Neural progenitor cell (in vitro differentiated cells): Measurements from ENCODE around the gene KNDC1. TPM values are rescaled to one million over a fixed set of nuclear protein-coding genes. Genes with fewer than 3 reads are reported as not detected.
"Not testable (repeated sequence)": the region's sequence is repeated elsewhere in the genome, so short reads cannot be mapped to it uniquely, and the experiment has no call there.

Experiments used
- DNase-seq: peaks from one replicate; pipeline ENCODE4 v3.0.0-alpha.2; 2016; ENCODE audit warnings: low spot score
- H2AFZ ChIP-seq: fragments of 200-600 bp; sonication (generic); replicated peaks from 2 replicates; pipeline ENCODE4 v1.6.1; 2016; ENCODE audit warnings: antibody characterized with exemption
- H3F3A ChIP-seq: fragments of 200-600 bp; sonication (generic); 2 replicates; pipeline ENCODE4 v1.6.1; 2016; ENCODE audit warnings: antibody characterized with exemption, low read depth
- H3K27ac ChIP-seq: fragments of 200-600 bp; sonication (generic); 2 replicates; pipeline ENCODE4 v1.5.1; 2016; ENCODE audit warnings: mild to moderate bottlenecking
- H3K27me3 ChIP-seq: fragments of 200-600 bp; sonication (generic); 2 replicates; pipeline ENCODE4 v1.6.1; 2016; ENCODE audit warnings: mild to moderate bottlenecking, moderate library complexity
- H3K36me3 ChIP-seq: fragments of 200-600 bp; sonication (generic); 2 replicates; pipeline ENCODE4 v1.5.1; 2016
- H3K4me1 ChIP-seq: fragments of 200-600 bp; sonication (generic); 2 replicates; pipeline ENCODE4 v1.6.1; 2016; ENCODE audit warnings: mixed run types
- H3K4me2 ChIP-seq: fragments of 200-600 bp; sonication (generic); 2 replicates; pipeline ENCODE4 v1.6.1; 2016
- H3K4me3 ChIP-seq: fragments of 200-600 bp; sonication (generic); 2 replicates; pipeline ENCODE4 v1.5.1; 2016
- H3K79me2 ChIP-seq: fragments of 200-600 bp; sonication (generic); 2 replicates; pipeline ENCODE4 v1.6.1; 2016; ENCODE audit warnings: low read depth
- H3K9ac ChIP-seq: fragments of 200-600 bp; sonication (generic); 2 replicates; pipeline ENCODE4 v1.6.1; 2016
- H3K9me3 ChIP-seq: fragments of 200-600 bp; sonication (generic); 2 replicates; pipeline ENCODE4 v1.5.1; 2016; ENCODE audit warnings: low read depth
- H4K20me1 ChIP-seq: fragments of 200-600 bp; sonication (generic); 2 replicates; pipeline ENCODE4 v1.6.1; 2016; ENCODE audit warnings: low read depth
- H3K27ac Mint-ChIP-seq: 3 replicates; pipeline ENCODE4 v1.8.0; 2021; ENCODE audit warnings: mixed read lengths
- H3K27me3 Mint-ChIP-seq: 2 replicates; pipeline ENCODE4 v1.8.0; 2022; ENCODE audit warnings: low read depth, mild to moderate bottlenecking, inconsistent platforms, moderate library complexity, mixed read lengths; ENCODE audit not compliant: insufficient read depth
- H3K36me3 Mint-ChIP-seq: 3 replicates; pipeline ENCODE4 v1.8.0; 2021; ENCODE audit warnings: mixed read lengths
- H3K4me1 Mint-ChIP-seq: 3 replicates; pipeline ENCODE4 v1.8.0; 2021; ENCODE audit warnings: mixed read lengths
- H3K4me3 Mint-ChIP-seq: 3 replicates; pipeline ENCODE4 v1.8.0; 2021; ENCODE audit warnings: mild to moderate bottlenecking, moderate library complexity, mixed read lengths
- H3K9me3 Mint-ChIP-seq: 3 replicates; pipeline ENCODE4 v1.8.0; 2020; ENCODE audit warnings: mixed read lengths
- CTCF ChIP-seq: fragments of 200-600 bp; sonication (generic); IDR thresholded peaks from 2 replicates; pipeline ENCODE4 v1.5.1; 2017; ENCODE audit warnings: antibody characterized with exemption, mild to moderate bottlenecking
- EZH2 ChIP-seq: fragments of 200-600 bp; sonication (generic); IDR thresholded peaks from 2 replicates; pipeline ENCODE4 v1.6.1; 2017; ENCODE audit warnings: antibody characterized with exemption, mild to moderate bottlenecking, moderate library complexity
- EZH2phosphoT487 ChIP-seq: fragments of 200-600 bp; sonication (generic); IDR thresholded peaks from 2 replicates; pipeline ENCODE4 v1.6.1; 2017; ENCODE audit warnings: antibody characterized with exemption
- total RNA-seq: library from RNA; depleted of rRNA; stranded (reverse); fragments of >200 nt; gene quantifications from 2 replicates; pipeline ENCODE4 v1.2.3, GENCODE V29; 2015; ENCODE audit warnings: low replicate concordance

Gene KNDC1
- total RNA-seq, 1 donor from 2014 or later = 1.8 TPM

GRCh38 chr10:133133471-133134231, 26.4 kb upstream of the KNDC1 start:
- Histone ChIP-seq H3K9ac (no peak overlapping the region), H3K27me3 (no peaks in the 10 kb centered on the region), H3K4me1 (no peaks in the 10 kb centered on the region), H3K9me3 (no peaks in the 10 kb centered on the region), H3K36me3 (no peaks in the 10 kb centered on the region), H3K4me3 (no peak overlapping the region), H3F3A (no peaks in the 10 kb centered on the region), H3K4me2 (no peak overlapping the region), H2AFZ (no peak overlapping the region), H3K27ac (no peak overlapping the region), H3K79me2 (no peaks in the 10 kb centered on the region), H4K20me1 (no peaks in the 10 kb centered on the region)
- Mint-ChIP-seq H3K27me3 (peaks cover 10% of the 10 kb centered on the region), H3K4me1 (peaks cover 5% of the 10 kb centered on the region), H3K36me3 (no peaks in the 10 kb centered on the region), H3K9me3 (no peaks in the 10 kb centered on the region), H3K27ac (peak overlapping the region; percentile 93), H3K4me3 (no peak overlapping the region)
- no peak for DNase-seq
- TF ChIP-seq CTCF (no peak), EZH2 (no peak), EZH2phosphoT487 (no peak)

GRCh38 chr10:133134411-133135115, 25.5 kb upstream of the KNDC1 start:
- H3K4me2 ChIP-seq = no peak overlapping the region
- H3K4me3 ChIP-seq = no peak overlapping the region
- H3K79me2 ChIP-seq = no peaks in the 10 kb centered on the region
- H2AFZ ChIP-seq = no peak overlapping the region
- no peaks in the 10 kb centered on the region for H3F3A ChIP-seq
- no peaks in the 10 kb centered on the region for H3K36me3 Mint-ChIP-seq
- no peaks in the 10 kb centered on the region for H4K20me1 ChIP-seq
- peaks cover 5% of the 10 kb centered on the region for H3K4me1 Mint-ChIP-seq
- no peaks in the 10 kb centered on the region for H3K27me3 ChIP-seq
- no peak overlapping the region for H3K9ac ChIP-seq
- peak overlapping the region; percentile 10 for H3K27ac Mint-ChIP-seq
- TF ChIP-seq EZH2 = no peak
- no peak for TF ChIP-seq EZH2phosphoT487
- TF ChIP-seq CTCF = no peak
- peaks cover 1% of the 10 kb centered on the region for H3K4me1 ChIP-seq
- no peak overlapping the region for H3K27ac ChIP-seq
- no peaks in the 10 kb centered on the region for H3K9me3 Mint-ChIP-seq
- H3K27me3 Mint-ChIP-seq = peaks cover 10% of the 10 kb centered on the region
- no peak for DNase-seq
- H3K36me3 ChIP-seq = no peaks in the 10 kb centered on the region
- no peaks in the 10 kb centered on the region for H3K9me3 ChIP-seq
- H3K4me3 Mint-ChIP-seq = no peak overlapping the region

DNA sequence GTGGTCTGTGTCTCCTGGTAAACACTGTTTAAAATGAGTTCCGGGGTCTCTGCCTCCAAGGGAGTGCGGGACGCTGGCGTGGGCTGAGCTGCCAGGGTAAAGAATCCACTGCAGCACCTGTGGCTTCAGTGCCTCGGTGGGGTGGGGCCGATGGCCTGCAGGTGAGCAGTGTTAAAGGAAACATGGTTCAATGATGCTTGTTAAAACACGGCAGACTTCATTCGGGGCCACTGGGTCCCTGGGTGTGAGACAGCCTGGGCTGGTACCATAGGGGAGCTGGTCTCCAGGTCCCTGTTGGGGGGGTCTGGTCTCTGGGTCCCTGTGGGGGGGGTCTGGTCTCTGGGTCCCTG, 24.9 kb upstream of the KNDC1 start:
- Histone ChIP-seq H3K4me2 (no peak overlapping the region), H3K4me1 (peaks cover 4% of the 10 kb centered on the region), H3F3A (no peaks in the 10 kb centered on the region), H3K36me3 (no peaks in the 10 kb centered on the region), H3K9me3 (no peaks in the 10 kb centered on the region), H3K79me2 (no peaks in the 10 kb centered on the region), H3K9ac (no peak overlapping the region), H4K20me1 (no peaks in the 10 kb centered on the region), H2AFZ (no peak overlapping the region), H3K27ac (no peak overlapping the region), H3K4me3 (no peak overlapping the region), H3K27me3 (no peaks in the 10 kb centered on the region)
- DNase-seq = no peak
- H3K9me3 Mint-ChIP-seq = no peaks in the 10 kb centered on the region
- peaks cover 10% of the 10 kb centered on the region for H3K27me3 Mint-ChIP-seq
- no peak for TF ChIP-seq EZH2
- TF ChIP-seq EZH2phosphoT487 = no peak
- TF ChIP-seq CTCF = no peak
- no peak overlapping the region for H3K27ac Mint-ChIP-seq
- H3K36me3 Mint-ChIP-seq = no peaks in the 10 kb centered on the region
- H3K4me3 Mint-ChIP-seq = no peak overlapping the region
- peaks cover 5% of the 10 kb centered on the region for H3K4me1 Mint-ChIP-seq

DNA sequence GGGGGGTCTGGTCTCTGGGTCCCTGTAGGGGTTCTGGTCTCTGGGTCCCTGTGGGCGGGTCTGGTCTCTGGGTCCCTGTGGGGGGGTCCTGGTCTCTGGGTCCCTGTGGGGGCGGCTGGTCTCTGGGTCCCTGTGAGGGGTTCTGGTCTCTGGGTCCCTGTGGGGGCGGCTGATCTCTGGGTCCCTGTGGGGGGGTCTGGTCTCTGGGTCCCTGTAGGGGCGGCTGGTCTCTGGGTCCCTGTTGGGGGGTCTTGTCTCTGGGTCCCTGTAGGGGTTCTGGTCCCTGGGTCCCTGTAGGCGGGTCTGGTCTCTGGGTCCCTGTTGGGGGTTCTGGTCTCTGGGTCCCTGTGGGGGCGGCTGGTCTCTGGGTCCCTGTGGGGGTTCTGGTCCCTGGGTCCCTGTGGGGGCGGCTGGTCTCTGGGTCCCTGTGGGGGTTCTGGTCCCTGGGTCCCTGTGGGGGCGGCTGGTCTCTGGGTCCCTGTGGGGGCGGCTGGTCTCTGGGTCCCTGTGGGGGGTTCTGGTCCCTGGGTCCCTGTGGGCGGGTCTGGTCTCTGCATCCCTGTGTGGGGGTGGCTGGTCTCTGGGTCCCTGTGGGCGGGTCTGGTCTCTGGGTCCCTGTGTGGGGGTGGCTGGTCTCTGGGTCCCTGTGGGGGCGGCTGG, 22.4 kb upstream of the KNDC1 start:
- not testable (repeated sequence) for H3K27me3 ChIP-seq, DNase-seq

More for the DNA sequence above, 22.4 kb upstream of the KNDC1 start:
- not testable (repeated sequence) for H3K36me3 Mint-ChIP-seq, H3K9ac ChIP-seq, H3F3A ChIP-seq, H2AFZ ChIP-seq, H3K4me3 ChIP-seq, H4K20me1 ChIP-seq, H3K27ac Mint-ChIP-seq, H3K9me3 ChIP-seq, H3K27me3 Mint-ChIP-seq, H3K4me3 Mint-ChIP-seq, H3K9me3 Mint-ChIP-seq, H3K4me2 ChIP-seq, H3K27ac ChIP-seq, H3K4me1 ChIP-seq, H3K79me2 ChIP-seq, H3K36me3 ChIP-seq, H3K4me1 Mint-ChIP-seq
